Measurements from ENCODE around the gene CD2. TPM values are rescaled to one million over a fixed set of nuclear protein-coding genes. Genes with fewer than 3 reads are reported as not detected.
A peak's percentile ranks its signal among the peaks of the same experiment; 100 is the strongest.

CD2 gene
- total and polyA plus RNA-seq, 11 donors, result 0.33 to 9.7 (median 0.61) TPM; not detected in 3

- no peak for DNase-seq
- 52 to 66% (median 58%) methylated on average over 2 of the region's 2 CpGs for WGBS, 4 donors
- Histone ChIP-seq H3K36me3 (no peaks in the 10 kb centered on the region), H3K27me3 (no peaks in the 10 kb centered on the region), H3K27ac (no peak overlapping the region), H3K4me1 (peaks cover 0 to 6% (median 0%) of the 10 kb centered on the region in 12 donors), H3K9me3 (peaks cover 0 to 6% (median 0%) of the 10 kb centered on the region in 12 donors), H3K4me3 (no peak overlapping the region)
- intact Hi-C loops (cut with DNase I), result loop anchor here in 2 of 10 donors (5.0 to 10.0 kb wide), 2 partner anchors 75 to 243 kb away; partner anchors contain the start of gene CD58 (in 1 of the 2)
- ATAC-seq, result peak in 1 of 4 donors; percentile 49
- TF ChIP-seq POLR2A (IDR thresholded peaks at IDR 0.05) (no peak), CTCF (IDR thresholded peaks at IDR 0.05) (peak in 10 of 12 donors; percentile 28 to 65 (median 40))
Measured at GRCh38 chr1:116817582-116818064, 63.4 kb downstream of the CD2 start.

Other genes with a start within 250 kb of the CD2 start
- 10 to 100 TPM; 19.6 to 37.5 (median 27.1) TPM for gene CD58, start 183.4 kb upstream of the CD2 start, total RNA-seq
- gene CD58, start 183.4 kb upstream of the CD2 start, polyA plus RNA-seq, result 10 to 100 TPM; 39.1 to 45.8 TPM
- 10 to 100 TPM in 7 of 9 donors, 1 to 10 TPM in 2; 8.4 to 19.3 (median 11.9) TPM for gene IGSF3, start 86.7 kb upstream of the CD2 start, total RNA-seq
- gene IGSF3, start 86.7 kb upstream of the CD2 start, polyA plus RNA-seq, result 1 to 10 TPM; 3.5 to 7.2 TPM
- gene PTGFRN, start 155.5 kb downstream of the CD2 start, total RNA-seq, result 100 to 1,000 TPM in 5 of 9 donors, 10 to 100 TPM in 4; 59.3 to 231 (median 137) TPM
- gene PTGFRN, start 155.5 kb downstream of the CD2 start, polyA plus RNA-seq, result 10 to 100 TPM; 21.5 to 65.6 TPM
- gene CD101, start 247.3 kb downstream of the CD2 start, total RNA-seq, result 1 to 10 TPM in 5 of 9 donors, under 1 TPM in 4; 0.54 to 2.5 (median 1.0) TPM
- under 1 TPM; 0.38 to 0.72 TPM for gene CD101, start 247.3 kb downstream of the CD2 start, polyA plus RNA-seq